ENCODE data around the gene MED7.

Gene MED7

DNA sequence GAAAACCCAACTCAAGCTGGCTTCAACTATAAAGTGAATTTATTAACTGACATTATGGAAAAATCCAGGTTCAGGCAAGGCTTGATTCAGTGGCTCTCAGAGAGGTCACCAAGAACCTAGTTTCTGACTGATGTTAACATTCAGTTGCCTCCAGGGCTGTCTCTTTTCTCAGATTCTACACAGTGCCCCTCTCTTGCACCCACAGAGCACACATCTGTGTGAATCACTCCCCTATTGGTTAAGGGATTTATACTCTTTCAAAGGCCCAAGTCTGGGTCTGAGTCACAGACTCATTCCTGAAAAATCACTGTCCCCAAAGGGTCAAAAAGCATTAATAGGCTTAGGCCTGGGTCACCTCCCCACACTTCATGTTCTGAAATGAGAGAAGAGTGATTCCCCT lies 27.7 kb downstream of the MED7 start:
- TF ChIP-seq SIN3A (IDR thresholded peaks at IDR 0.05; ENCODE audit: borderline replicate concordance, insufficient read depth, low read length) (no peak), POLR2AphosphoS5 (IDR thresholded peaks at IDR 0.05; ENCODE audit: low read depth, low read length) (no peak), FOXP2 (optimal IDR thresholded peaks at IDR 0.05; ENCODE audit: borderline replicate concordance, extremely low read depth, extremely low read length, insufficient read depth) (no peak), TAF1 (IDR thresholded peaks at IDR 0.05; ENCODE audit: borderline replicate concordance, insufficient read depth, low read length) (no peak)
- TF ChIP-seq, protein P1, sequence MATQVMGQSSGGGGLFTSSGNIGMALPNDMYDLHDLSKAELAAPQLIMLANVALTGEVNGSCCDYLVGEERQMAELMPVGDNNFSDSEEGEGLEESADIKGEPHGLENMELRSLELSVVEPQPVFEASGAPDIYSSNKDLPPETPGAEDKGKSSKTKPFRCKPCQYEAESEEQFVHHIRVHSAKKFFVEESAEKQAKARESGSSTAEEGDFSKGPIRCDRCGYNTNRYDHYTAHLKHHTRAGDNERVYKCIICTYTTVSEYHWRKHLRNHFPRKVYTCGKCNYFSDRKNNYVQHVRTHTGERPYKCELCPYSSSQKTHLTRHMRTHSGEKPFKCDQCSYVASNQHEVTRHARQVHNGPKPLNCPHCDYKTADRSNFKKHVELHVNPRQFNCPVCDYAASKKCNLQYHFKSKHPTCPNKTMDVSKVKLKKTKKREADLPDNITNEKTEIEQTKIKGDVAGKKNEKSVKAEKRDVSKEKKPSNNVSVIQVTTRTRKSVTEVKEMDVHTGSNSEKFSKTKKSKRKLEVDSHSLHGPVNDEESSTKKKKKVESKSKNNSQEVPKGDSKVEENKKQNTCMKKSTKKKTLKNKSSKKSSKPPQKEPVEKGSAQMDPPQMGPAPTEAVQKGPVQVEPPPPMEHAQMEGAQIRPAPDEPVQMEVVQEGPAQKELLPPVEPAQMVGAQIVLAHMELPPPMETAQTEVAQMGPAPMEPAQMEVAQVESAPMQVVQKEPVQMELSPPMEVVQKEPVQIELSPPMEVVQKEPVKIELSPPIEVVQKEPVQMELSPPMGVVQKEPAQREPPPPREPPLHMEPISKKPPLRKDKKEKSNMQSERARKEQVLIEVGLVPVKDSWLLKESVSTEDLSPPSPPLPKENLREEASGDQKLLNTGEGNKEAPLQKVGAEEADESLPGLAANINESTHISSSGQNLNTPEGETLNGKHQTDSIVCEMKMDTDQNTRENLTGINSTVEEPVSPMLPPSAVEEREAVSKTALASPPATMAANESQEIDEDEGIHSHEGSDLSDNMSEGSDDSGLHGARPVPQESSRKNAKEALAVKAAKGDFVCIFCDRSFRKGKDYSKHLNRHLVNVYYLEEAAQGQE (IDR thresholded peaks at IDR 0.05; ENCODE audit: insufficient read depth in 1 of 2, low read depth in 2 of 2, low read length in 2 of 2): no peak

DNA sequence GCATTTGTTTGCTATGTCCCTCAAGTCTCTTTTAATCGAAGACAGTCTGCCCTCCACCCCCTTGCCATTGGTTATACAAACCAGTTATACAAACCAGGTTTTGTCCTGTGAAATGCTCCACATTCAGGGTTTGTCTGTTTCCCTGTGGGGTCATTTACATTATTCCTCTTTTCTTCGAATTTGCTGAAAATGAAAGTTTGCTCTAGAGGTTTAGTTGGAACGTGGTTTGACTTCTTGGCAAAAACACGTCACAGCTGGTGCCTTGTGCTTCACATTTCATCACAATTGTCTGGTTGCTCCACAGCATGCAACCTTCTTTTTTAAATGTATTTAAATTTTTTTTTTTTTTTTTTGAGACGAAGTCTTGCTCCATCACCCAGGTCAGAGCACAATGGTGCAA lies 29.7 kb downstream of the MED7 start:
- TF ChIP-seq POLR2AphosphoS5 (IDR thresholded peaks at IDR 0.05; ENCODE audit: low read depth, low read length) (no peak), TAF1 (IDR thresholded peaks at IDR 0.05; ENCODE audit: borderline replicate concordance, insufficient read depth, low read length) (no peak), FOXP2 (optimal IDR thresholded peaks at IDR 0.05; ENCODE audit: borderline replicate concordance, extremely low read depth, extremely low read length, insufficient read depth) (no peak), SIN3A (IDR thresholded peaks at IDR 0.05; ENCODE audit: borderline replicate concordance, insufficient read depth, low read length) (no peak)
- TF ChIP-seq, protein P1 (IDR thresholded peaks at IDR 0.05; ENCODE audit: insufficient read depth in 1 of 2, low read depth in 2 of 2, low read length in 2 of 2): no peak

DNA sequence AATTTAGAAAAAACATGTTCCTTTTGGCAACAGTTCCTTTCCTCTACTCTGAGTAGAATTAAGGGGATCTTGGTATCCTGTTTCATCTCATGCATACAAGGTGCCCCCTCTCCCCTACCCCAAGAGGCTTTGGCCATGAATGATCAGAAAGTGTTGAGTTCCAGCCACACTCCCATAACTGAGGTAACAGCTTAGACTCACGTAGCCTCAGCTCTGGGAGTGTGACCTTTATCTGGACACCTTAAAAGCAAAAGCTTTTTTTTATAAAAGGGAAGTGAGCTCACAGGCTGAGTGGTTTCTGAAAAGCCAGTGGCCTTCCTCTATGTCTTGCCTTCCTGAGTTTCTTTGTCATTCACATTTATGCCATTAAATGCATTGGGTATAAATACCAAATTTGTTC lies 32.9 kb downstream of the MED7 start:
- TF ChIP-seq SIN3A (IDR thresholded peaks at IDR 0.05; ENCODE audit: borderline replicate concordance, insufficient read depth, low read length): no peak
- no peak for TF ChIP-seq TAF1 (IDR thresholded peaks at IDR 0.05; ENCODE audit: borderline replicate concordance, insufficient read depth, low read length)
- no peak for TF ChIP-seq FOXP2 (optimal IDR thresholded peaks at IDR 0.05; ENCODE audit: borderline replicate concordance, extremely low read depth, extremely low read length, insufficient read depth)
- TF ChIP-seq, protein P1 (IDR thresholded peaks at IDR 0.05; ENCODE audit: insufficient read depth in 1 of 2, low read depth in 2 of 2, low read length in 2 of 2): no peak
- TF ChIP-seq POLR2AphosphoS5 (IDR thresholded peaks at IDR 0.05; ENCODE audit: low read depth, low read length): no peak

DNA sequence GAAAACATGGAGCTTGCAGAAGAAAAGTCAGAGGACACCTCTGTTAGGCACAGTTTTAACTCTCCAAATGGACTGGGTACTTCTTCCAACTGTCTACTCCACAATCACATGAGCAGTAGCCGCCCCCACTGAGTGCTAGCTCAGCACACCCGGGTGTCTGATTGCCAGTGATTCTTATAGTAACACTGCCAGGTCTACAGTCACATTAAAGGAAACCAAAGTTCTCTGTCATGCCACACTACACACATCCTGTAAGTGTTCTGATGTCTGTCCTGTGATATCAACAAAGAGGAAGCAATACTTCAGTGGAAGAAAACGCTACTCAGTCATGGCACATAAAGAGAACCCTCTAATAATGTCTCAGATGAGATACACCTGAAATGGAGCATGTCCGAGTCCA lies 33.7 kb downstream of the MED7 start, which contains the start of gene HAVCR2:
Gene HAVCR2 (minus strand): TSS at position 69 of the 400 bp plus-strand sequence. CDS start 61 bp downstream, at position 8.
- TF ChIP-seq, protein P1 (IDR thresholded peaks at IDR 0.05; ENCODE audit: insufficient read depth in 1 of 2, low read depth in 2 of 2, low read length in 2 of 2): no peak
- TF ChIP-seq TAF1 (IDR thresholded peaks at IDR 0.05; ENCODE audit: borderline replicate concordance, insufficient read depth, low read length) (no peak), POLR2AphosphoS5 (IDR thresholded peaks at IDR 0.05; ENCODE audit: low read depth, low read length) (no peak), FOXP2 (optimal IDR thresholded peaks at IDR 0.05; ENCODE audit: borderline replicate concordance, extremely low read depth, extremely low read length, insufficient read depth) (no peak), SIN3A (IDR thresholded peaks at IDR 0.05; ENCODE audit: borderline replicate concordance, insufficient read depth, low read length) (no peak)

DNA sequence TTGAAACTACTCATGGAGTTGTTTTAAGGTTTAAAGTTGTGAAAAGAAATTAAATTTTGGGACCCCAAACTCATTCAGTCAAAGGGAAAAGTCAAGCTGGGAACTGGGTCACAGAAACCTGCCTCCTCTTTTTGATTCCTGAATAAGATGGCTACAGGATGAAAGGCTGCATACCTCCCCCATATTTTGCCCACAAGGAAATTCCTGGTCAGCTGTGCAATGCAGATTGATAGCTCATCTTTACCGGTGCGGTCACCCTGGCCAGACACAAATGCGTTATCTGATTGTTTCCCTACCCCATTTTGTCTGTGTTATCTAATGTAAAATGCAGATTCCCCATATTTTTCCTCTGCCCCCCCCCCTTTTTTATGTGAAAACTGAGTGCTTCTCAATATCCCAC lies 35.2 kb downstream of the MED7 start:
- TF ChIP-seq FOXP2 (optimal IDR thresholded peaks at IDR 0.05; ENCODE audit: borderline replicate concordance, extremely low read depth, extremely low read length, insufficient read depth): no peak
- TF ChIP-seq SIN3A (IDR thresholded peaks at IDR 0.05; ENCODE audit: borderline replicate concordance, insufficient read depth, low read length): no peak
- TF ChIP-seq, protein P1 (IDR thresholded peaks at IDR 0.05; ENCODE audit: insufficient read depth in 1 of 2, low read depth in 2 of 2, low read length in 2 of 2): no peak
- TF ChIP-seq TAF1 (IDR thresholded peaks at IDR 0.05; ENCODE audit: borderline replicate concordance, insufficient read depth, low read length): no peak
- TF ChIP-seq POLR2AphosphoS5 (IDR thresholded peaks at IDR 0.05; ENCODE audit: low read depth, low read length): no peak
